ENCODE results near the gene GPER1. TPM values are rescaled to one million over a fixed set of nuclear protein-coding genes. Genes with fewer than 3 reads are reported as not detected.

The GPER1 gene
- total and polyA plus RNA-seq, 4 donors, result 2.9 to 23.1 (median 7.4) TPM

- TF ChIP-seq, protein P1, sequence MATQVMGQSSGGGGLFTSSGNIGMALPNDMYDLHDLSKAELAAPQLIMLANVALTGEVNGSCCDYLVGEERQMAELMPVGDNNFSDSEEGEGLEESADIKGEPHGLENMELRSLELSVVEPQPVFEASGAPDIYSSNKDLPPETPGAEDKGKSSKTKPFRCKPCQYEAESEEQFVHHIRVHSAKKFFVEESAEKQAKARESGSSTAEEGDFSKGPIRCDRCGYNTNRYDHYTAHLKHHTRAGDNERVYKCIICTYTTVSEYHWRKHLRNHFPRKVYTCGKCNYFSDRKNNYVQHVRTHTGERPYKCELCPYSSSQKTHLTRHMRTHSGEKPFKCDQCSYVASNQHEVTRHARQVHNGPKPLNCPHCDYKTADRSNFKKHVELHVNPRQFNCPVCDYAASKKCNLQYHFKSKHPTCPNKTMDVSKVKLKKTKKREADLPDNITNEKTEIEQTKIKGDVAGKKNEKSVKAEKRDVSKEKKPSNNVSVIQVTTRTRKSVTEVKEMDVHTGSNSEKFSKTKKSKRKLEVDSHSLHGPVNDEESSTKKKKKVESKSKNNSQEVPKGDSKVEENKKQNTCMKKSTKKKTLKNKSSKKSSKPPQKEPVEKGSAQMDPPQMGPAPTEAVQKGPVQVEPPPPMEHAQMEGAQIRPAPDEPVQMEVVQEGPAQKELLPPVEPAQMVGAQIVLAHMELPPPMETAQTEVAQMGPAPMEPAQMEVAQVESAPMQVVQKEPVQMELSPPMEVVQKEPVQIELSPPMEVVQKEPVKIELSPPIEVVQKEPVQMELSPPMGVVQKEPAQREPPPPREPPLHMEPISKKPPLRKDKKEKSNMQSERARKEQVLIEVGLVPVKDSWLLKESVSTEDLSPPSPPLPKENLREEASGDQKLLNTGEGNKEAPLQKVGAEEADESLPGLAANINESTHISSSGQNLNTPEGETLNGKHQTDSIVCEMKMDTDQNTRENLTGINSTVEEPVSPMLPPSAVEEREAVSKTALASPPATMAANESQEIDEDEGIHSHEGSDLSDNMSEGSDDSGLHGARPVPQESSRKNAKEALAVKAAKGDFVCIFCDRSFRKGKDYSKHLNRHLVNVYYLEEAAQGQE (IDR thresholded peaks at IDR 0.05), result no peak
- no peak for TF ChIP-seq HNF4A (conservative IDR thresholded peaks at IDR 0.05)
- TF ChIP-seq EGR1 (IDR thresholded peaks at IDR 0.05; ENCODE audit: low read depth in 2 of 2), result no peak
- TF ChIP-seq GABPA (IDR thresholded peaks at IDR 0.05 in 1 of 2, conservative IDR thresholded peaks at IDR 0.05 in 1 of 2), result no peak
- TF ChIP-seq RAD21 (IDR thresholded peaks at IDR 0.05), result no peak
- no peak for TF ChIP-seq NR2F2 (IDR thresholded peaks at IDR 0.05)
- no peak for TF ChIP-seq FOXA1 (IDR thresholded peaks at IDR 0.05)
- no peak for TF ChIP-seq RXRA (IDR thresholded peaks at IDR 0.05)
- no peak for TF ChIP-seq ATF3 (IDR thresholded peaks at IDR 0.05)
- TF ChIP-seq, protein P2, sequence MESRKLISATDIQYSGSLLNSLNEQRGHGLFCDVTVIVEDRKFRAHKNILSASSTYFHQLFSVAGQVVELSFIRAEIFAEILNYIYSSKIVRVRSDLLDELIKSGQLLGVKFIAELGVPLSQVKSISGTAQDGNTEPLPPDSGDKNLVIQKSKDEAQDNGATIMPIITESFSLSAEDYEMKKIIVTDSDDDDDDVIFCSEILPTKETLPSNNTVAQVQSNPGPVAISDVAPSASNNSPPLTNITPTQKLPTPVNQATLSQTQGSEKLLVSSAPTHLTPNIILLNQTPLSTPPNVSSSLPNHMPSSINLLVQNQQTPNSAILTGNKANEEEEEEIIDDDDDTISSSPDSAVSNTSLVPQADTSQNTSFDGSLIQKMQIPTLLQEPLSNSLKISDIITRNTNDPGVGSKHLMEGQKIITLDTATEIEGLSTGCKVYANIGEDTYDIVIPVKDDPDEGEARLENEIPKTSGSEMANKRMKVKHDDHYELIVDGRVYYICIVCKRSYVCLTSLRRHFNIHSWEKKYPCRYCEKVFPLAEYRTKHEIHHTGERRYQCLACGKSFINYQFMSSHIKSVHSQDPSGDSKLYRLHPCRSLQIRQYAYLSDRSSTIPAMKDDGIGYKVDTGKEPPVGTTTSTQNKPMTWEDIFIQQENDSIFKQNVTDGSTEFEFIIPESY (IDR thresholded peaks at IDR 0.05), result no peak
- no peak for TF ChIP-seq HNF4G (IDR thresholded peaks at IDR 0.05)
- TF ChIP-seq, protein P3, sequence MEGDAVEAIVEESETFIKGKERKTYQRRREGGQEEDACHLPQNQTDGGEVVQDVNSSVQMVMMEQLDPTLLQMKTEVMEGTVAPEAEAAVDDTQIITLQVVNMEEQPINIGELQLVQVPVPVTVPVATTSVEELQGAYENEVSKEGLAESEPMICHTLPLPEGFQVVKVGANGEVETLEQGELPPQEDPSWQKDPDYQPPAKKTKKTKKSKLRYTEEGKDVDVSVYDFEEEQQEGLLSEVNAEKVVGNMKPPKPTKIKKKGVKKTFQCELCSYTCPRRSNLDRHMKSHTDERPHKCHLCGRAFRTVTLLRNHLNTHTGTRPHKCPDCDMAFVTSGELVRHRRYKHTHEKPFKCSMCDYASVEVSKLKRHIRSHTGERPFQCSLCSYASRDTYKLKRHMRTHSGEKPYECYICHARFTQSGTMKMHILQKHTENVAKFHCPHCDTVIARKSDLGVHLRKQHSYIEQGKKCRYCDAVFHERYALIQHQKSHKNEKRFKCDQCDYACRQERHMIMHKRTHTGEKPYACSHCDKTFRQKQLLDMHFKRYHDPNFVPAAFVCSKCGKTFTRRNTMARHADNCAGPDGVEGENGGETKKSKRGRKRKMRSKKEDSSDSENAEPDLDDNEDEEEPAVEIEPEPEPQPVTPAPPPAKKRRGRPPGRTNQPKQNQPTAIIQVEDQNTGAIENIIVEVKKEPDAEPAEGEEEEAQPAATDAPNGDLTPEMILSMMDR (IDR thresholded peaks at IDR 0.05; ENCODE audit: low read depth, low read length, missing input control), result no peak
- no peak for TF ChIP-seq MAX (IDR thresholded peaks at IDR 0.05)
- TF ChIP-seq FOXA2 (IDR thresholded peaks at IDR 0.05), result no peak
- Histone ChIP-seq H3K4me3 (ENCODE audit: low read depth in 1 of 3, low read length in 3 of 3) (no peak overlapping the region), H3K9ac (ENCODE audit: low read depth in 1 of 2, low read length in 2 of 2) (no peak overlapping the region), H3K27me3 (ENCODE audit: control insufficient read depth in 4 of 4, insufficient read depth in 4 of 4, low read length in 3 of 4) (no peaks in the 10 kb centered on the region), H3K36me3 (ENCODE audit: control insufficient read depth in 4 of 4, insufficient read depth in 3 of 4, low read depth in 1 of 4, low read length in 3 of 4) (no peaks in the 10 kb centered on the region), H3K27ac (ENCODE audit: low read depth in 1 of 2, low read length in 2 of 2) (no peak overlapping the region), H3K9me3 (ENCODE audit: control insufficient read depth in 4 of 4, low read length in 3 of 4) (no peaks in the 10 kb centered on the region), H3K4me1 (ENCODE audit: control insufficient read depth in 4 of 4, insufficient read depth in 4 of 4, low read length in 3 of 4) (peaks cover 17 to 68% (median 31%) of the 10 kb centered on the region in 4 donors)
- DNase-seq (ENCODE audit: low spot score), result no peak
- WGBS, result 93% methylated on average over 22 of the region's 22 CpGs
Observed at GRCh38 chr7:1050956-1051690, 36.8 kb upstream of the GPER1 start.
